ENCODE data around the gene NDUFC2.
"Not testable (repeated sequence)": the region's sequence is repeated elsewhere in the genome, so short reads cannot be mapped to it uniquely, and the experiment has no call there.

The NDUFC2 gene

DNA sequence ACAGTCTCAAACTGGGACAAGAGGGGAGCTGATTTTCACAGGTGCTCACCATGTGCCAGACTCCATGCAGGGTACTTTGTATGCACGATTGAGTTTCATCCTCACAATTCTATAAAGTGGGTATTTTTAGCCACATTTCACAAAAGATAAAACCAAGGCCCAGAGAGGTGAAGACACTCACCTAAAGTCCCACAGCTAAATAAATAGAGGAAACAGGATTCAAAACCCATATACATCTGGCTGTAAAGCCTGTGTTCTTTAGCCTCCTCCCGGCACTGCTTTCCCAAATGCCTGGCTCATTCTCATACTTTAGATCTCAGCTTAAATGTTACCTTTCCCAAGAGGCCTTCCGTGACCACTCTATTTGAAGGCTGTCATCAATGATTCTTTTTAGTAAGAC is 43.3 kb downstream of the NDUFC2 start:
- DNase-seq (ENCODE audit: extremely low read depth, low read depth) = no peak
- TF ChIP-seq, protein P1, sequence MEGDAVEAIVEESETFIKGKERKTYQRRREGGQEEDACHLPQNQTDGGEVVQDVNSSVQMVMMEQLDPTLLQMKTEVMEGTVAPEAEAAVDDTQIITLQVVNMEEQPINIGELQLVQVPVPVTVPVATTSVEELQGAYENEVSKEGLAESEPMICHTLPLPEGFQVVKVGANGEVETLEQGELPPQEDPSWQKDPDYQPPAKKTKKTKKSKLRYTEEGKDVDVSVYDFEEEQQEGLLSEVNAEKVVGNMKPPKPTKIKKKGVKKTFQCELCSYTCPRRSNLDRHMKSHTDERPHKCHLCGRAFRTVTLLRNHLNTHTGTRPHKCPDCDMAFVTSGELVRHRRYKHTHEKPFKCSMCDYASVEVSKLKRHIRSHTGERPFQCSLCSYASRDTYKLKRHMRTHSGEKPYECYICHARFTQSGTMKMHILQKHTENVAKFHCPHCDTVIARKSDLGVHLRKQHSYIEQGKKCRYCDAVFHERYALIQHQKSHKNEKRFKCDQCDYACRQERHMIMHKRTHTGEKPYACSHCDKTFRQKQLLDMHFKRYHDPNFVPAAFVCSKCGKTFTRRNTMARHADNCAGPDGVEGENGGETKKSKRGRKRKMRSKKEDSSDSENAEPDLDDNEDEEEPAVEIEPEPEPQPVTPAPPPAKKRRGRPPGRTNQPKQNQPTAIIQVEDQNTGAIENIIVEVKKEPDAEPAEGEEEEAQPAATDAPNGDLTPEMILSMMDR (IDR thresholded peaks at IDR 0.05; ENCODE audit: low read depth, low read length) = no peak

DNA sequence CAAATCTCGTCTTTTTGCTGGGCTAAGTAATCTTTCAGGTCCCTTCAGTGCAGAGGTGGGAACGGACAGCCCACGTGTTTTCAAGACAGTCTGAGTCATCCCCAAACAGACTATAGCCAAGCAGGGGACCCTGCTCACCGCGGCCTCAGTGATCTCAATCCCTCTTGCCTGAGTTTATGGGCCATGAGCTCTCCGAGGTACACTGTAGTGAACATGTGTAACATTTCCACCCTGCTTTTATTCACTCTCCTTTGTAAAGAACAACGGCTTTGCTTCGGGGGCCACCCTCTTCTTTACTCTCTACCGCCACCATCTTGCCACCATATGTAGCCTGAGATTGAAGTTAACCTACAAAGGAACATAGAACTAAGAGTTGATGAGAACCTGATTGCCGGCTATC is 45.0 kb downstream of the NDUFC2 start:
- DNase-seq (ENCODE audit: extremely low read depth, low read depth) = no peak
- TF ChIP-seq, protein P1 (IDR thresholded peaks at IDR 0.05; ENCODE audit: low read depth, low read length) = no peak

DNA sequence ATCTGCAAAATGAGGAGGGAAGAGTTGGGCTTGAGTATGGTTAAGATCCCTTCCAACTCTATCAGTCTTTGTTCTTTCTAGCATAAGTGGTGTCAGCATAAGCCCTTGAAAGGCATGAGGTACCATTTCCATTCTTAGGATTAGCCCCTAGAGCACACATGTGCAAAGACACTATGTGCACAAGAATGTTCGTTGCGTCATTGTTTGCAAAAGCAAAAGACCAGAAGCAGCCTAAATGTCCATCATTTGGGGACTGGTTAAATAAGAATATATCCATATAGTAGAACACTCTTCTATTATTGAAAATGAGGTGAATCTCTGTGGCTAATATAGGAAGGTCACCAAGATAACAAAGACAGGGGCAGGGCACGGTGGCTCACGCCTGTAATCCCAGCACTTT is 46.6 kb downstream of the NDUFC2 start:
- TF ChIP-seq, protein P1 (IDR thresholded peaks at IDR 0.05; ENCODE audit: low read depth, low read length) = no peak
- no peak for DNase-seq (ENCODE audit: extremely low read depth, low read depth)

DNA sequence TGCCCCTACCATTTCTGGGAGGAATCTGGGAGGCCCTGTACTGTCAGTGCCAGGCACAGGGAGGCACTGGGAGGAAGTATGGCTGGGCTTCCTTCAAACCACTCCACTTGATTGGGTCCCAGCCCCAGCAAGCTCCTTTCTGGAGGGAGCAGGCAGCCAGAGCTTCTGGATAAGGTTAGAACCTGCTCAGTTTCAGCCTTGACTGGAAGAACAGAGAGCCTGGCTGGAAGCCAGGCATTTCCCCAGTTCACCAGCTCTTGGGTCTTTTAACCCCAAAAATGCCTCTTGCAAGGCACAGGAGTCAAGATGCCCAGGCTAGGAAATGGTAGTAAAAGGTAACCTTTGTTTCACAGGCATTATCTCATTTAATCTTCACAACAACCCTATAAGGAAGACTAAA is 47.6 kb downstream of the NDUFC2 start:
- TF ChIP-seq, protein P1 (IDR thresholded peaks at IDR 0.05; ENCODE audit: low read depth, low read length) = no peak
- DNase-seq (ENCODE audit: extremely low read depth, low read depth) = no peak

DNA sequence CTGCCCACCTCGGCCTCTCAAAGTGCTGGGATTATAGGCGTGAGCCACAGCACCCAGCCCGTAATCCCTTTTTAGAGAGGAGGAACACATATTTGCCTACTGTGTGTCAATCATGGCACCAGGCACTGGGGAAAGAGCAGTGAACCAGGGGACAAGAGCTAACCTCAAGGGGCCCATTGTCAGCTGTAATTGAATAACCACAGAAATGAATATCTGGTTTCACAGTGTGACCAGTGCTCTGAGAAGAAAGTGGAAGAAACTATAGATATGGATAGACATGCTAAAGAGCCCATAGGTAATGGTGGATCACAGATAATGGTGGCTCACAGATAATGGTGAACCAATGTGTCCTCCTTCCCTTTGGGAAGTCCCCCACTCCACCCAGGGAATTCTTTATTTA is 48.0 kb downstream of the NDUFC2 start:
- TF ChIP-seq, protein P1 (IDR thresholded peaks at IDR 0.05; ENCODE audit: low read depth, low read length) = no peak
- DNase-seq (ENCODE audit: extremely low read depth, low read depth) = no peak

DNA sequence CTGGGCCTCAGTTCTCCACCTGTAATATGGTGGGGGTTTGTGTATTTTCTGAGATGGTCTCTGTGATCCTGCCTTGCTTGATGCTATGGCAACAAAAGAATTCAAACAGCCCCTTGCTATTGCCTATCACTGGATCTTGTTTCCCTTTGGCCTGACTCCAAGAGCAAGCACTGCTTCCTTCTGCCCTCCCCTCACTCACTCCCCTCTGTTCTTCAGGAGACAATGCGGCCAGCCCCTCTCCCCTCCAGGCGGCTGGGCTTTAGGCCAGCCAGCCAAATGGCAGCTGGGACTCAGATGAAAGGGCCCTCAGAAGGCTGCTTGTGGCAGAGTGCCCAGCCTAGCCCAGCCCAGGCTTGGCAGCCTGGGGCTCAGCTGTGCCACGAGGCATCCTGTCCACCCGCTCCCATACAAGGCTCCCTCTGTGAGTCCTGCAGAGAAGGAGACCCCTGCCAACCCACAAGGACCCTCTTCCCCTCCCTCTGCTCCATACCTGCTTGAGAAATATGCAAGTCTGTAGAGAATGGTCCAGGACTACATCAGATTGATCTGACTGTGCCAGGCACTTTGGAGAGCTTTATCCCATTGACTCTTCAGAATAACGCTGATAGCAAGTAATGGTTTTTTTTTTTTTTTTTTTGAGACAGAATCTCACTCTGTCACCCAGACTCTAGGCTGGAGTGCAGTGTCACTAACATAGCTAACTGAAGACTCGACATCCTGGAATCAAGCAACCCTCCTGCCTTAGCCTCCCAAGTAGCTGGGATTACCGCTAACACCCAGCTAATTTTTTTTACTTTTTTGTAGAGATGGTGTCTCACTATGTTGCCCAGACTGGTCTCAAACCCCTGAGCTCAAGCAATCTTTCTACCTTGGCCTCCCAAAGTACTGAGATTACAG is 49.0 kb downstream of the NDUFC2 start:
- TF ChIP-seq, protein P1 (IDR thresholded peaks at IDR 0.05; ENCODE audit: low read depth, low read length) = no peak
- DNase-seq (ENCODE audit: extremely low read depth, low read depth) = no peak

DNA sequence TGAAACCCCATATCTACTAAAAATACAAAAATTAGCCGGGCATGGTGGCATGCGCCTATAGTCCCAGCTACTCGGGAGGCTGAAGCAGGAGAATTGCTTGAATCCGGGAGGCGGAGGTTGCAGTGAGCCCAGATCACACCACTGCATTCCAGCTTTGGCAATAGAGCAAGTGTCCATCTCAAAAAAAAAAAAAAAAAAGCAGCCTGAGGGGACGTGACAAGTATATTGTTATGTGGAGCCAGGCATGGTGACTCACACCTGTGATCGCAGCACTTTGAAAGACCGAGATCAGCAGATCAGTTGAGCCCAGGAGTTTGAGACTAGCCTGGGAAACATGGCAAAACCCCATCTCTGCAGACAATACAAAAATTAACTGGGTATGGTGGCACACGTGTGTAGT is 51.2 kb downstream of the NDUFC2 start:
- DNase-seq (ENCODE audit: extremely low read depth, low read depth) = not testable (repeated sequence)

DNA sequence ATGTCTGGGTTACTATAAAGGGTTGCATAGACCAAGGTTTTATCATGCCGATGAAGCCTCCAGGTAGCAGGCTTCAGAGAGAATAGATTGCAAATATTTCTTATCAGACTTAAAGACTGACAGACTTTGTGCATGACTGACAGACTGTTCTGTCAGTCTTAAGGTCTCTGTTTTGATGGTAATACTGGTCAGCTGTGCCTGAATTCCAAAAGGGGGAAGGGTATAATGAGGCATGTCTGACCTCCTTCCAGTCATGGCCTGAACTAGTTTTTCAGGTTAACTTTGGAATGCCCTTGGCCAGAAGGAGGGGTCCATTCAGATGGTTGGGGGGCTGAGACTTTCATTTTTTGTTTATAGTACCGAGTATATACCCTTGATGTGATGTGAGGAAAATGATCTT is 51.9 kb downstream of the NDUFC2 start:
- TF ChIP-seq, protein P1 (IDR thresholded peaks at IDR 0.05; ENCODE audit: low read depth, low read length) = no peak
- no peak for DNase-seq (ENCODE audit: extremely low read depth, low read depth)
